Measurements from ENCODE around the gene CINP.

The CINP gene

DNA sequence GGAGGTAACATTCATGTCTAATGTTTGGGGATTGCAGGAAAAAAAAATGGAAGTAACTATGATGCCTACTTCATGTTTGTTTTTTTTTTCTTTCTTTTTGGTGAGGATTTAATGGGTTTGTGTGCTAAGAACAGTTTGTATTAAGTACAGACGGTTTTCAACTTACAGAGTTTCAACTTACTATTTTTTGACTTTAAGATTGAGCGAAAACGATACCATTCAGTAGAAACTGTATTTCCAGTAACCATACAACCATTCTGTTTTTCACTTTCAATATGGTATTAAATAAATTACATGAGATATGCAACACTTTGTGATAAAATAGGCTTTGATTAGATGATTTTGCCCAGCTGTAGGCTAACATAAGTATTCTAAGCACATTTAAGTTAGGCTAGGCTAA, 10.4 kb upstream of the CINP start:
- TF ChIP-seq CTCF (IDR thresholded peaks at IDR 0.05; ENCODE audit: low read depth, low read length) = no peak
- no peak overlapping the region for H3K4me3 ChIP-seq (ENCODE audit: low read depth, low read length)

- TF ChIP-seq CTCF (IDR thresholded peaks at IDR 0.05; ENCODE audit: low read depth, low read length) = no peak
- H3K4me3 ChIP-seq (ENCODE audit: low read depth, low read length) = no peak overlapping the region
These were observed 8.7 kb upstream of the CINP start for GRCh38 chr14:102371361-102371760.

GRCh38 chr14:102370305-102370809, 7.7 kb upstream of the CINP start:
- no peak overlapping the region for H3K4me3 ChIP-seq (ENCODE audit: low read depth, low read length)
- TF ChIP-seq CTCF (IDR thresholded peaks at IDR 0.05; ENCODE audit: low read depth, low read length) = no peak

GRCh38 chr14:102363182-102363943, 673 bp upstream of the CINP start:
- TF ChIP-seq CTCF (IDR thresholded peaks at IDR 0.05; ENCODE audit: low read depth, low read length) = no peak
- peak overlapping the region; percentile 91 for H3K4me3 ChIP-seq (ENCODE audit: low read depth, low read length)

- peak overlapping the region; percentile 91 for H3K4me3 ChIP-seq (ENCODE audit: low read depth, low read length)
- no peak for TF ChIP-seq CTCF (IDR thresholded peaks at IDR 0.05; ENCODE audit: low read depth, low read length)
These were observed 606 bp downstream of the CINP start for GRCh38 chr14:102362084-102362483.

- TF ChIP-seq CTCF (IDR thresholded peaks at IDR 0.05; ENCODE audit: low read depth, low read length) = no peak
- H3K4me3 ChIP-seq (ENCODE audit: low read depth, low read length) = no peak overlapping the region
These were observed 2.3 kb downstream of the CINP start for GRCh38 chr14:102360388-102360787.

DNA sequence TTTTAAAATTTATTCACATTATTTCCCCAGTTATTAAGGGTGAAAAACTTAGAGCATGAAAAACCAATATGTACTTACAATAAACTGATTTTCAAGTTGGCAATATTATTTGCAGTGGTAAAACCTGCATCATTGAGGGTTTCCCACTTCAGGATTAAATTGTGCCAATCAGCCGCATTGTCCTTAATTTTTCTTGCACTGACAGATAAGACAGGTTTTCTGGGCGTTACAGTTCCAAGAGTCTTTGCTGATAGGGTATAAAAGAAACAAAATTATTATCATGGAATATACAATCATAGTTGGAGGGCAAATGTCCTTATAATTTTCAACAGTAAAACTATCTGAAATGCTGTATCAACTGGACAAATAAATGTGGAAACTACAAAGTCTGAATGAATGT, 3.3 kb downstream of the CINP start:
- H3K4me3 ChIP-seq (ENCODE audit: low read depth, low read length) = no peak overlapping the region

More for the DNA sequence above, 3.3 kb downstream of the CINP start:
- no peak for TF ChIP-seq CTCF (IDR thresholded peaks at IDR 0.05; ENCODE audit: low read depth, low read length)

Measured in WI38 (cell line).